Activated CD8-positive, alpha-beta T cell treated with anti-CD3 and anti-CD28 coated beads, Interleukin-2, amount 10 ng/mL, durations not matched to agents 7 days and 5 days (primary cell): ENCODE measurements around the gene BNIP2. TPM values are rescaled to one million over a fixed set of nuclear protein-coding genes. Genes with fewer than 3 reads are reported as not detected.

Experiments used
- ATAC-seq: fragments of 150-1000 bp; cut with Tn5 transposase; one replicate; pipeline ENCODE4 v1.10.0; 2021; ENCODE audit warnings: moderate library complexity
- CTCF ChIA-PET: fragments of 350-600 bp; sonication (Branson Sonifier 250); formaldehyde crosslinking; loops from one replicate; lab custom pipeline; 2021; ENCODE audit warnings: antibody characterized with exemption; lab: Charles Lee
- POLR2A ChIA-PET: fragments of 350-600 bp; sonication (Branson Sonifier 250); formaldehyde crosslinking; loops from one replicate; lab custom pipeline; 2021; ENCODE audit warnings: antibody characterized with exemption; lab: Charles Lee
- DNase-seq: peaks from one replicate; pipeline ENCODE4 v3.0.0-alpha.2; 2020
- H3K27ac Mint-ChIP-seq: one replicate; pipeline ENCODE4 v1.8.0; 2021; ENCODE audit warnings: mild to moderate bottlenecking, mixed read lengths
- H3K27me3 Mint-ChIP-seq: one replicate; pipeline ENCODE4 v1.8.0; 2021; ENCODE audit warnings: low read depth, mixed read lengths
- H3K36me3 Mint-ChIP-seq: one replicate; pipeline ENCODE4 v1.8.0; 2021; ENCODE audit warnings: low read depth, mixed read lengths
- H3K4me1 Mint-ChIP-seq: one replicate; pipeline ENCODE4 v1.8.0; 2021; ENCODE audit warnings: low read depth, mixed read lengths
- H3K4me3 Mint-ChIP-seq: one replicate; pipeline ENCODE4 v1.8.0; 2021; ENCODE audit warnings: mild to moderate bottlenecking, mixed read lengths
- H3K9me3 Mint-ChIP-seq: one replicate; pipeline ENCODE4 v1.8.0; 2022; ENCODE audit warnings: mixed read lengths; ENCODE audit not compliant: insufficient read depth
- total RNA-seq, 2 experiments: library from RNA; stranded (reverse); gene quantifications; one replicate each; pipeline ENCODE4 v1.2.3, GENCODE V29; 2021

The BNIP2 gene
- 10 to 100 TPM; 69.0 to 74.8 TPM for total RNA-seq

DNA sequence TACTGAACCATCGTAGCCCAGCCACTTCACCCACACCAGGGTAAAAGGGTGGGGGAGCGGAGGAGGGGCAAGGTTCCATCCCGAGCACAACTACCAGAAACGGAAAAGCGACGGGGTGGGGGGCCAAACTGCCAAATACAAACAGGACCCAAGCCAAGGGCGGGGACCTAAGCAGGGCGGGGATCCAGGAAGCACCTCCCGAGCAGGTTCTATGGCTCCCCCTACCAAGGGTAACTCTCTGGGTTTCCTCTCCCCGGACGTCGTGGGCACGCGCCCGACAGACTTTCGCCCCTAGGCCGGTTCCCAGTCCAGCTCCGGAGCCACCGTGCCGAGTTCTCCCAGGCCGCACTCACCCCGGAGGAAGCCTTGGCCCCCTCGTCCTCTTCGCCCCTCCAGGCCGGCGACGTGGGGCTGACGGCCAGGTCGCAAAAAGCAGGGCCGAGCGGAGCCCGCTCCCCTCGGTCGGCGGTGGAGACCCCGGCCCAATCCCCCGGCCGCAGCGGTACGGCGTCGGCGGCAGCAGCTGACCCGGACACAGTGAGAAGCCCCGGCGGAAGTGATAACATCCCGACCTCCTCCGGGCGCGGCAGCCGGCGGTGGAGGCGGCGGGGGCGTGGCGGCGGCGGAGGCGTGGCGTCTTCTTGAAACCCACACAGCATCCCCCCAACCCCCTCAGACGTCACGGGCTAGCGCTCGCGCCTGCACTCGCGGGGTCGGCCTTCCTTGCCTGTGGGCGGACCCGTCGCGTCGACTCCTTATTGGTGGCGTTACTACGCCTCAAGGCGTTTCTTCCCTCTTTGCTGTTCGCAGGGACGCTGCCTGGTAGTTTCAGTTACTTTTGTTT is at the start of gene BNIP2:
Gene BNIP2, minus strand, starts transcription at position 539 of the 844 bp plus-strand sequence. CDS start 6,863 bp downstream, outside the sequence.
- peaks cover 23% of the 10 kb centered on the region for H3K36me3 Mint-ChIP-seq
- H3K9me3 Mint-ChIP-seq = no peaks in the 10 kb centered on the region
- peak within 1 kb of the TSS; percentile 88 for H3K4me3 Mint-ChIP-seq
- peaks cover 41% of the 10 kb centered on the region for H3K4me1 Mint-ChIP-seq
- peak; percentile 100 for DNase-seq
- CTCF ChIA-PET = interaction anchor here (0.8 to 2.9 kb wide), 6 partner anchors 32 to 638 kb away, joined by 3 to 14 read pairs (median 4); partner anchors contain the start of gene GTF2A2
- H3K27me3 Mint-ChIP-seq = no peaks in the 10 kb centered on the region
- peak; percentile 94 for ATAC-seq
- peak within 1 kb of the TSS; percentile 96 for H3K27ac Mint-ChIP-seq
- POLR2A ChIA-PET = interaction anchor here (1.0 to 4.0 kb wide), 10 partner anchors 9 to 902 kb away, joined by 3 to 33 read pairs (median 5); partner anchors contain the start of genes ANXA2 and GTF2A2

GRCh38 chr15:59738676-59739075 is 49.6 kb upstream of the BNIP2 start:
- no peak for ATAC-seq
- H3K9me3 Mint-ChIP-seq = peaks cover under 1% of the 10 kb centered on the region
- no peaks in the 10 kb centered on the region for H3K36me3 Mint-ChIP-seq
- no peaks in the 10 kb centered on the region for H3K4me1 Mint-ChIP-seq
- H3K27me3 Mint-ChIP-seq = peaks cover 2% of the 10 kb centered on the region
- ChIA-PET CTCF (interaction anchor here (1.4 kb wide), 1 partner anchor 14 kb away, joined by 4 read pairs; no protein-coding TSS in a partner anchor), POLR2A (no interaction called here)
- no peak for DNase-seq
- no peak overlapping the region for H3K4me3 Mint-ChIP-seq
- H3K27ac Mint-ChIP-seq = no peak overlapping the region

- no peak for ATAC-seq
- no peaks in the 10 kb centered on the region for H3K36me3 Mint-ChIP-seq
These were observed 47.1 kb upstream of the BNIP2 start for GRCh38 chr15:59736181-59736580.

DNA sequence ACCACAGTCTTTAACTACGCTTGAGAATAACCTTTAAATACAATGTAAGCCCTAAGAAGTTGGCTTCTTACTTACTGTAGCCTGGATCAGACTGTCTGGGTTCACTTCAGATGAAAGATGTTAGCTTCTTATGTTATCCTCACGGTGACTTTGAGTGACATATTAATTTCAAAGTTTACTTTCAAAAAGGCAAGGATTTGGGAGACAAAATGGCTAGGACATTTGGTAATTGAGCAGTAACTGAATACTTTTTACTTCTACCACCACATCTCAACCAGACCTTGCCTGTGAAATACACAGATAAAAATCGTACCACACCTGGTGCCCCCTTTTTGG is 36.0 kb upstream of the BNIP2 start:
- peaks cover 15% of the 10 kb centered on the region for H3K27me3 Mint-ChIP-seq
- H3K4me3 Mint-ChIP-seq = no peak overlapping the region
- H3K9me3 Mint-ChIP-seq = no peaks in the 10 kb centered on the region
- POLR2A ChIA-PET = interaction anchor here (0.5 kb wide), 1 partner anchor 17 kb away, joined by 3 read pairs; no protein-coding TSS in a partner anchor
- no peaks in the 10 kb centered on the region for H3K4me1 Mint-ChIP-seq
- no peaks in the 10 kb centered on the region for H3K36me3 Mint-ChIP-seq
- DNase-seq (no peak), ATAC-seq (no peak)
- CTCF ChIA-PET = interaction anchor here (0.6 to 3.9 kb wide), 33 partner anchors 9 to 602 kb away, joined by 3 to 38 read pairs (median 4); no protein-coding TSS in a partner anchor
- no peak overlapping the region for H3K27ac Mint-ChIP-seq

More at GRCh38 chr15:59736181-59736580, 47.1 kb upstream of the BNIP2 start:
- Mint-ChIP-seq H3K4me1 (no peaks in the 10 kb centered on the region), H3K27ac (no peak overlapping the region), H3K9me3 (no peaks in the 10 kb centered on the region), H3K4me3 (no peak overlapping the region), H3K27me3 (peaks cover 3% of the 10 kb centered on the region)
- CTCF ChIA-PET = interaction anchor here (1.2 kb wide), 1 partner anchor 11 kb away, joined by 3 read pairs; no protein-coding TSS in a partner anchor
- POLR2A ChIA-PET = no interaction called here
- DNase-seq = no peak

GRCh38 chr15:59723687-59724346 is 34.7 kb upstream of the BNIP2 start:
- H3K36me3 Mint-ChIP-seq = no peaks in the 10 kb centered on the region
- H3K9me3 Mint-ChIP-seq = no peaks in the 10 kb centered on the region
- H3K27ac Mint-ChIP-seq = no peak overlapping the region
- ATAC-seq (no peak), DNase-seq (peak; percentile 11)
- peaks cover 6% of the 10 kb centered on the region for H3K27me3 Mint-ChIP-seq
- POLR2A ChIA-PET = no interaction called here
- CTCF ChIA-PET = interaction anchor here (0.9 to 3.9 kb wide), 17 partner anchors 8 to 635 kb away, joined by 3 to 38 read pairs (median 4); no protein-coding TSS in a partner anchor
- no peak overlapping the region for H3K4me3 Mint-ChIP-seq
- H3K4me1 Mint-ChIP-seq = no peaks in the 10 kb centered on the region

DNA sequence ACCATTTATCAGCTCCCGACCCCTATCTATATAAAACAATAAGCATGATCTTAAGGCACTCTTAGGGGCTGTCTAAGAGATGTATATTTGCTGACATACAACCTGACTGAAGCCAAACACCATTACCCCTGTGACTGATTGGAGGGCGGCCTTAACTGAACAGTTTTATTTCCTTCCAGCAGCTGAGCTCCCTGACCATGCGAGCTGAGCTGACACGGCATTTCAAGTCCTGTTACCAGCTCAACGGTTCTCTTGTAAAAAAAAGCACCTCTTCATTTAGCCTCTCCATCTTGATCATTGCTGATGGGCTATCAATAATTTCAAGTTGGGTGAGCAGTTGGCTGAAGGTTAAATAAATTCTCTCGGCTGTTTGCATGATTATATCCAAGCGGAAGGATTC is 33.4 kb upstream of the BNIP2 start:
- no peaks in the 10 kb centered on the region for H3K36me3 Mint-ChIP-seq
- CTCF ChIA-PET = interaction anchor here (1.0 to 3.9 kb wide), 5 partner anchors 31 to 608 kb away, joined by 3 to 38 read pairs (median 3); no protein-coding TSS in a partner anchor

DNA sequence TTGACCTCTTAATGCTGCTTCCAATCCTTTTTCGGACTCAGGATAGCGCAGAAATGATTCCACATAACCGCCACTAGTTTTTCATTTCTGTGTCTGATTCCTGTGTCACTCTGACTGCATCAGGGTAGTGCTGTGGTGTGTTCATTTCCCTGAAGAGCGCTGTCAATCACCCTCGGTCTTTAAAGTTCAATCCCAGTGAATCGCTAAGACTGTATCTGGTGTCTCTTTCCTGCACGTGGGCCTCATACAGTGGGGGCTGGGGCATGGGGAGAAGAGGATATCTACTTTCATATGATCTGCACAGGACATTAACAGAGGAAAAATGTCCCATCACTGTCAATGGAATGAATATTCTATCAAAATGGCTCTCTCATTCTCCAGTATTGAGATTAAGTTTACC is 32.9 kb upstream of the BNIP2 start:
- no peak for ATAC-seq
- Mint-ChIP-seq H3K4me3 (no peak overlapping the region), H3K4me1 (no peaks in the 10 kb centered on the region), H3K27me3 (peaks cover 2% of the 10 kb centered on the region), H3K36me3 (no peaks in the 10 kb centered on the region), H3K9me3 (no peaks in the 10 kb centered on the region), H3K27ac (no peak overlapping the region)
- CTCF ChIA-PET = interaction anchor here (1.0 to 1.5 kb wide), 4 partner anchors 31 to 609 kb away, joined by 3 to 5 read pairs (median 3); no protein-coding TSS in a partner anchor
- POLR2A ChIA-PET = no interaction called here
- peak; percentile 9 for DNase-seq

More for the DNA sequence above, 33.4 kb upstream of the BNIP2 start:
- POLR2A ChIA-PET = no interaction called here
- Mint-ChIP-seq H3K4me3 (no peak overlapping the region), H3K27ac (no peak overlapping the region), H3K4me1 (no peaks in the 10 kb centered on the region), H3K27me3 (peaks cover 5% of the 10 kb centered on the region), H3K9me3 (no peaks in the 10 kb centered on the region)
- no peak for DNase-seq
- ATAC-seq = no peak

- ChIA-PET CTCF (interaction anchor here (1.0 kb wide), 1 partner anchor 607 kb away, joined by 3 read pairs; no protein-coding TSS in a partner anchor), POLR2A (no interaction called here)
- no peak overlapping the region for H3K4me3 Mint-ChIP-seq
- H3K4me1 Mint-ChIP-seq = no peaks in the 10 kb centered on the region
- H3K9me3 Mint-ChIP-seq = no peaks in the 10 kb centered on the region
- peaks cover 6% of the 10 kb centered on the region for H3K27me3 Mint-ChIP-seq
- H3K36me3 Mint-ChIP-seq = no peaks in the 10 kb centered on the region
- DNase-seq (peak; percentile 7), ATAC-seq (no peak)
- H3K27ac Mint-ChIP-seq = no peak overlapping the region
These were observed 32.3 kb upstream of the BNIP2 start for GRCh38 chr15:59721411-59721810.

- no peak for DNase-seq
- ChIA-PET CTCF (interaction anchor here (1.1 kb wide), 1 partner anchor 11 kb away, joined by 4 read pairs; no protein-coding TSS in a partner anchor), POLR2A (no interaction called here)
- no peak overlapping the region for H3K27ac Mint-ChIP-seq
- no peak for ATAC-seq
- H3K4me3 Mint-ChIP-seq = no peak overlapping the region
- no peaks in the 10 kb centered on the region for H3K4me1 Mint-ChIP-seq
- peaks cover 10% of the 10 kb centered on the region for H3K27me3 Mint-ChIP-seq
- no peaks in the 10 kb centered on the region for H3K9me3 Mint-ChIP-seq
- H3K36me3 Mint-ChIP-seq = no peaks in the 10 kb centered on the region
These were observed 24.1 kb upstream of the BNIP2 start for GRCh38 chr15:59713177-59713576.

DNA sequence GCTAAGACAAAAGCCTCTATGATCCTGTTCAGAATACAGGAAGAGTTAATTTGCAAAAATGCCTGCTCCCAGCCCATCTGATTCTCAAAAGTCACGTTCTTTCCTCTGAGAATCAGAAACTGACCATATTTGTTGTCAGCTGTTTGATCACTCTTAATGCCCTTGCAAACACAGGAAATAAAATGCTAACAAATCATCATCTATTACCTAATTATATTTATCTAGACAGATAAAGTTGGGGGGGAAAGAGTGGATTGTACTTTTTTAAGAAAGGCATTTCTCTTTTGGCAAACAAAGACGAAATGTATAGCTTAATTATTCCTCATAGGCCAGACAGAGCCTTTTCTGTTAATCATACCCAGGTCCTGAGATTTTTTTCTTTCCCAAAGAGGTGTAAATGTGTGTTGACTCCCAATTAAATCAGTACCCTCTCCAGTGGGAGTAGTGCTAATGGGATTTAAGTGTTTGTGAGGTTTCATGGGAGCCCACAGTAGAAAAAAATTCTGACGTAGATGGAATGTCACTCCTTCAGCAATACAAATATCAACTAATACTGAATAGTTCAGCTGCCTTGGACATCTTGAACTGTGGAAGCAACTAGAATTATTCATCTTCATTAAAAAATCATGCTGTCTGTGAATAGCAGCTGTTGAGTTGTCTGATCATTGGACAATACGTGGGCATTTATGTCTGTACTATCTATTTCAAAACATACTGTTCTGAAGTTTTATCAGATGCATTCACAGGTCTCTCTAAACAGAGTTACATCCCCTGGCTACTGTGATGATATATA is 22.5 kb upstream of the BNIP2 start:
- no peak overlapping the region for H3K27ac Mint-ChIP-seq
- DNase-seq = no peak
- H3K4me1 Mint-ChIP-seq = no peaks in the 10 kb centered on the region
- ChIA-PET POLR2A (no interaction called here), CTCF (interaction anchor here (1.0 kb wide), 2 partner anchors 12 to 615 kb away, joined by 3 read pairs; no protein-coding TSS in a partner anchor)
- H3K4me3 Mint-ChIP-seq = no peak overlapping the region
- H3K9me3 Mint-ChIP-seq = no peaks in the 10 kb centered on the region
- peaks cover 11% of the 10 kb centered on the region for H3K27me3 Mint-ChIP-seq
- ATAC-seq = no peak
- no peaks in the 10 kb centered on the region for H3K36me3 Mint-ChIP-seq

DNA sequence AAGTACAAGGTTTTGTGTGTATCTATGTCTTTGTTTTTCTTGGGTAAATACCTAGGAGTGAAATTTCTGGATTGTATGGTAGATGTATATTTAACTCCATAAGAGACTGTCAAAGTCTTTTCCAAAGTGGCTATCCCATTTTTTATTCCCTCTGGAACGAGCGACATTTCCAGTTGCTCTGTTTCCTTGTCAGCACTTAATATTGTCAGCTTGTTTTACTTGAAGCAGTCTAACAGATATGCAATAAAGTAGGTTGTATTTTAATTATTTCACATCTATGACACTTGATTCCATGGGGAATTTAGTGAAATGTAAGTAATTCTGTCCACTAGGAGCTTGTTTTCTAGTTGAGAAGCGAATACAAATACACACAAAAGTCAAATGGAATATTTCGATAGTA is 18.5 kb upstream of the BNIP2 start:
- ATAC-seq = no peak
- no peaks in the 10 kb centered on the region for H3K36me3 Mint-ChIP-seq
- no peaks in the 10 kb centered on the region for H3K4me1 Mint-ChIP-seq
- H3K27ac Mint-ChIP-seq = no peak overlapping the region
- H3K4me3 Mint-ChIP-seq = no peak overlapping the region
- H3K9me3 Mint-ChIP-seq = no peaks in the 10 kb centered on the region
- H3K27me3 Mint-ChIP-seq = peaks cover 19% of the 10 kb centered on the region
- ChIA-PET POLR2A (no interaction called here), CTCF (interaction anchor here (1.4 kb wide), 1 partner anchor 17 kb away, joined by 4 read pairs; no protein-coding TSS in a partner anchor)
- no peak for DNase-seq
